K562 (cell line): ENCODE measurements around the gene PTPRM. TPM values are rescaled to one million over a fixed set of nuclear protein-coding genes. Genes with fewer than 3 reads are reported as not detected.

Experiments used
- ATAC-seq: fragments of 200-7000 bp; cut with Tn5 transposase; 3 replicates; pipeline ENCODE4 v1.9.1; 2020; ENCODE audit warnings: moderate library complexity
- BruUV-seq: library from RNA; stranded (reverse); fragments of 400-500 nt; replicated peaks from 2 replicates; lab custom pipeline; 2021; lab: Mats Ljungman, UMichigan
- CTCF ChIA-PET: fragments of 300-600 bp; formaldehyde crosslinking; extraction: SDS; loops from one replicate; lab custom pipeline; 2021; ENCODE audit warnings: low intra/inter-chr PET ratio; lab: Yijun Ruan, JAX
- POLR2A ChIA-PET: fragments of 300-600, 350-650 bp; sonication (Branson Sonifier 250); formaldehyde crosslinking; extraction: SDS; loops from one replicate; lab custom pipeline; 2021; ENCODE audit warnings: antibody characterized with exemption, inconsistent platforms; lab: Yijun Ruan, JAX
- DNase-seq, 4 experiments: peaks; one replicate each; pipeline versions ENCODE4 v3.0.0 to v3.0.0-alpha.2; 2011 to 2018; ENCODE audit warnings: low spot score in 3 of 4, mixed read lengths in 3 of 4; ENCODE audit errors: extremely low read depth in 1 of 4
- FAIRE-seq: peaks from 2 replicates; lab custom pipeline; 2011; peaks lifted over from hg19 to GRCh38; lab: Jason Lieb, UNC
- H2AFZ ChIP-seq: 2 replicates; pipeline ENCODE4 v1.6.0; 2011; ENCODE audit warnings: low read depth, low read length, control low read depth, inconsistent platforms
- H3K27ac ChIP-seq: fragments of 200-600 bp; 3 replicates; pipeline ENCODE4 v1.8.0; 2011; ENCODE audit warnings: low read depth, mild to moderate bottlenecking, control low read depth, inconsistent platforms, low read length, moderate library complexity, mixed read lengths; ENCODE audit errors: extremely low read depth
- H3K27me3 ChIP-seq, 2 experiments: fragments of 300-600 bp in 1 of 2; 2 replicates in 1 of 2; 3 replicates in 1 of 2; pipeline versions ENCODE4 v1.6.0 to v1.8.0; 2011; ENCODE audit warnings: inconsistent platforms in 2 of 2, low read length in 2 of 2, mild to moderate bottlenecking in 1 of 2, mixed read lengths in 1 of 2, moderate library complexity in 1 of 2; ENCODE audit not compliant: control insufficient read depth in 2 of 2, insufficient read depth in 2 of 2
- H3K36me3 ChIP-seq: fragments of 300-600 bp; 3 replicates; pipeline ENCODE4 v1.8.0; 2011; ENCODE audit warnings: mild to moderate bottlenecking, low read length, inconsistent platforms; ENCODE audit not compliant: control insufficient read depth, insufficient read depth
- H3K4me1 ChIP-seq, 2 experiments: fragments of 200-600 bp in 1 of 2; replicated peaks in 1 of 2; 2 replicates in 1 of 2; 3 replicates in 1 of 2; pipeline versions ENCODE4 v1.5.1 to v1.8.0; 2011; ENCODE audit warnings: inconsistent platforms in 2 of 2, low read length in 2 of 2, mild to moderate bottlenecking in 1 of 2, mixed read lengths in 1 of 2, moderate library complexity in 1 of 2; ENCODE audit not compliant: control insufficient read depth in 2 of 2, insufficient read depth in 2 of 2
- H3K4me2 ChIP-seq: 2 replicates; pipeline ENCODE4 v1.6.1; 2011; ENCODE audit warnings: low read length, control low read depth, inconsistent platforms, mixed read lengths; ENCODE audit not compliant: insufficient read depth
- H3K4me3 ChIP-seq: fragments of 200-600 bp; sonication (generic), shearing (Covaris generic); 2 replicates; pipeline ENCODE4 v1.5.1; 2016; ENCODE audit warnings: control low read depth, inconsistent platforms
- H3K79me2 ChIP-seq: fragments of 200-600 bp; 3 replicates; pipeline ENCODE4 v1.8.0; 2011; ENCODE audit warnings: low read length, inconsistent platforms; ENCODE audit not compliant: control insufficient read depth, insufficient read depth
- H3K9ac ChIP-seq, 2 experiments: 2 replicates each; pipeline versions ENCODE4 v1.6.0 to v1.6.1; 2011; ENCODE audit warnings: low read depth in 2 of 2, low read length in 2 of 2, control low read depth in 1 of 2, inconsistent platforms in 1 of 2, mild to moderate bottlenecking in 1 of 2, mixed read lengths in 1 of 2; ENCODE audit not compliant: insufficient read depth in 1 of 2
- H3K9me1 ChIP-seq: one replicate; pipeline ENCODE4 v1.6.0; 2011; ENCODE audit warnings: inconsistent platforms, mild to moderate bottlenecking, low read length, moderate library complexity; ENCODE audit not compliant: control insufficient read depth, insufficient read depth
- H3K9me3 ChIP-seq: replicated peaks from 2 replicates; pipeline ENCODE4 v1.5.1; 2011; ENCODE audit warnings: low read depth, low read length, inconsistent platforms; ENCODE audit not compliant: control insufficient read depth, insufficient read depth
- H4K20me1 ChIP-seq: replicated peaks from 2 replicates; pipeline ENCODE4 v1.6.1; 2011; ENCODE audit warnings: low read length, inconsistent platforms, mixed read lengths; ENCODE audit not compliant: control insufficient read depth, insufficient read depth
- CBX8 ChIP-seq: fragments of 200-600 bp; sonication (generic); IDR thresholded peaks from 2 replicates; pipeline ENCODE4 v1.6.1; 2012; ENCODE audit warnings: borderline replicate concordance, mixed run types, low read depth, mild to moderate bottlenecking, moderate library complexity, mixed read lengths, low read length, control low read depth, inconsistent platforms; ENCODE audit not compliant: poor library complexity, severe bottlenecking; ENCODE audit errors: extremely low read depth
- ERF ChIP-seq: fragments of 450-650 bp; formaldehyde crosslinking; IDR thresholded peaks from 2 replicates; pipeline ENCODE4 v1.4.0; 2020; ENCODE audit warnings: mild to moderate bottlenecking, mixed read lengths
- FOS ChIP-seq: IDR thresholded peaks from 3 replicates; pipeline ENCODE4 v1.6.1; 2011; ENCODE audit not compliant: insufficient read length; ENCODE audit errors: extremely low read depth
- FOXJ2 ChIP-seq: fragments of 200-800 bp; sonication (Bioruptor generic); IDR thresholded peaks from 2 replicates; pipeline ENCODE4 v1.6.1; 2016; ENCODE audit warnings: missing genetic modification characterization, missing compliant biosample characterization
- FUS ChIP-seq: fragments of 200-400 bp; formaldehyde crosslinking; optimal IDR thresholded peaks from 2 replicates; pipeline ENCODE3; 2017; ENCODE audit warnings: low read depth, low read length
- GABPB2 ChIP-seq: fragments of 250-450 bp; sonication (Bioruptor Pico); conservative IDR thresholded peaks from 2 replicates; pipeline ENCODE4 v1.5.1; 2021; ENCODE audit warnings: mild to moderate bottlenecking
- HDGF ChIP-seq: fragments of 450-650 bp; IDR thresholded peaks from 2 replicates; pipeline ENCODE4 v1.6.1; 2016
- HNRNPH1 ChIP-seq: fragments of 200-400 bp; formaldehyde crosslinking; optimal IDR thresholded peaks from 2 replicates; pipeline ENCODE3; 2017; ENCODE audit warnings: low read depth, mild to moderate bottlenecking, low read length, moderate library complexity
- JUND ChIP-seq, 2 experiments: IDR thresholded peaks; 2 replicates in 1 of 2; 3 replicates in 1 of 2; pipeline ENCODE4 v1.6.1; 2011; ENCODE audit warnings: borderline replicate concordance in 2 of 2, low read depth in 2 of 2, low read length in 2 of 2, improper control_type of control experiment in 1 of 2, missing biosample characterization in 1 of 2, missing genetic modification characterization in 1 of 2, missing genetic modification reagents in 1 of 2
- MTF1 ChIP-seq: fragments of 250-450 bp; sonication (Bioruptor Pico); IDR thresholded peaks from 2 replicates; pipeline ENCODE4 v1.9.0; 2021; ENCODE audit warnings: moderate library complexity, mild to moderate bottlenecking, inconsistent platforms, borderline replicate concordance
- NCOA2 ChIP-seq, 2 experiments: fragments of 450-650 bp; IDR thresholded peaks; 2 replicates each; pipeline ENCODE4 v1.6.1; 2018; ENCODE audit warnings: mild to moderate bottlenecking in 2 of 2, moderate library complexity in 1 of 2; ENCODE audit not compliant: partially characterized antibody in 2 of 2
- NUFIP1 ChIP-seq: fragments of 450-650 bp; IDR thresholded peaks from 2 replicates; pipeline ENCODE4 v1.6.1; 2018; ENCODE audit not compliant: partially characterized antibody
- SETDB1 ChIP-seq: IDR thresholded peaks from one replicate; pipeline ENCODE4 v1.6.1; 2012; ENCODE audit warnings: low read length, control low read depth, inconsistent platforms
- SMAD3 ChIP-seq: fragments of 450-650 bp; formaldehyde crosslinking; conservative IDR thresholded peaks from 2 replicates; pipeline ENCODE4 v1.4.0; 2020; ENCODE audit warnings: mild to moderate bottlenecking
- ZBTB9 ChIP-seq: fragments of 450-650 bp; formaldehyde crosslinking; IDR thresholded peaks from 2 replicates; pipeline ENCODE4 v1.4.0; 2020; ENCODE audit warnings: mild to moderate bottlenecking, moderate library complexity
- ZNF184 ChIP-seq: sonication (generic); formaldehyde crosslinking; IDR thresholded peaks from 2 replicates; pipeline ENCODE4 v1.5.0; 2020; ENCODE audit warnings: missing genetic modification reagents
- ZNF3 ChIP-seq: fragments of 250-450 bp; sonication (Bioruptor Pico); IDR thresholded peaks from 2 replicates; pipeline ENCODE4 v1.5.0; 2021; ENCODE audit warnings: mild to moderate bottlenecking, moderate library complexity
- ZNF395 ChIP-seq: fragments of 200-800 bp; sonication (Bioruptor generic); IDR thresholded peaks from 2 replicates; pipeline ENCODE4 v1.6.1; 2017; ENCODE audit warnings: missing genetic modification characterization, missing compliant biosample characterization
- ZNF583 ChIP-seq: fragments of 250-450 bp; sonication (Bioruptor Pico); IDR thresholded peaks from 2 replicates; pipeline ENCODE4 v1.4.0; 2020
- WGBS: fragments of 100-300 bp; shearing (Covaris generic); methylation state at CpG from one replicate; pipeline ENCODE4 v1.1.6; 2016; ENCODE audit warnings: low coverage, mixed read lengths; ENCODE audit not compliant: insufficient coverage; ENCODE audit errors: missing lambda C conversion rate; 5-methylcytosine and 5-hydroxymethylcytosine counted together
- in situ Hi-C: fragments of 300-500 bp; cut with MboI; formaldehyde crosslinking; loops from 4 replicates; pipeline ENCODE4 v1.15.0; 2018; ENCODE audit warnings: inconsistent platforms, mixed read lengths
- intact Hi-C: fragments of 100-400 bp; cut with micrococcal nuclease; formaldehyde crosslinking; loops from 2 replicates; pipeline ENCODE4 v1.14.2; 2022
- polyA plus RNA-seq, 8 experiments: library from polyadenylated mRNA; depleted of rRNA in 4 of 8; stranded (reverse) in 5 of 8; unstranded in 3 of 8; fragments of >200 nt; fragmentation: Nextera tagmentation in 2 of 8; fragmentation: Illumina TruSeq in 1 of 8; extraction: Ambion mirVana in 2 of 8; extraction: Trizol in 1 of 8; gene quantifications; 2 replicates each; pipeline versions ENCODE4 v1.2.1 to v1.2.3, GENCODE V29; 2011 to 2014; ENCODE audit warnings: inconsistent platforms in 1 of 8, missing spikeins in 1 of 8
- total RNA-seq, 7 experiments: library from RNA; depleted of rRNA in 6 of 7; stranded (reverse); fragments of >200 nt in 6 of 7; fragmentation: Illumina TruSeq in 2 of 7; extraction: Trizol in 2 of 7; gene quantifications; 2 replicates each; pipeline versions ENCODE4 v1.2.1 to v1.2.3, GENCODE V29; 2011 to 2021; ENCODE audit warnings: low replicate concordance in 1 of 7

The PTPRM gene
- total and polyA plus RNA-seq, 9 of the 15 experiments (the other 6 are each of a cell fraction or from before 2014, with no cell fraction given), result 0.03 to 0.16 (median 0.08) TPM; not detected in 3

DNA sequence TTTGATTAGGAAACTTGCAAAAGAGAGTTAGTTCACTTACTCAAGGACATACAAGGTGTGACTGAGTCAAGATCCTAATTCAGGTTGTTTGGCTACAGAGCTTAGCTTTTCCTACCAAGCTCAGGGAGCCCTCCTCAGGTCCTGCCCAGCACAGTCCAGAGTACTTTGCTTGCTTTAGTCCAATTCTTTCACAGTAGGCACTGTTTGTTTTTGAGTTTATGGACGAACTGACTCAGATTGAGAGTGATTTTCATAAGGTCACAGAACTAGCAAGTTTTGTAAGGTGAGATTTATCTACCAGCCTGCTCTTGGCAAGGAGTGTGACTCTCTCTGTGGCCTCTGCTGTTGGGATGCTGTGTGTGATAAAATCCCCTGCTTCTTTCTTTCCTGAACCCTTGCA, 310.5 kb downstream of the PTPRM start:
- H3K9me3 ChIP-seq, result no peaks in the 10 kb centered on the region
- intact Hi-C loops (no loop called here), in situ Hi-C loops (no loop called here)
- 0% methylated on average over 1 of the region's 1 CpG for WGBS
- H3K9ac ChIP-seq, result no peak overlapping the region
- H3K27ac ChIP-seq, result no peak overlapping the region
- DNase-seq (no peak), ATAC-seq (no peak), FAIRE-seq (no peak)
- H3K4me3 ChIP-seq, result no peak overlapping the region
- no peaks in the 10 kb centered on the region for H4K20me1 ChIP-seq
- no peak overlapping the region for H2AFZ ChIP-seq
- no peak for TF ChIP-seq ZNF3 (CRISPR knock-in tag)
- no peak for TF ChIP-seq NUFIP1
- no peak for TF ChIP-seq MTF1 (CRISPR knock-in tag)
- no peak for TF ChIP-seq FOS
- TF ChIP-seq ZNF583 (CRISPR knock-in tag), result no peak
- TF ChIP-seq ZBTB9 (CRISPR knock-in tag), result no peak
- TF ChIP-seq HNRNPH1, result no peak
- TF ChIP-seq FOXJ2 (tag), result no peak
- no peak for TF ChIP-seq ZNF395 (CRISPR knock-in tag)
- no peak for TF ChIP-seq SETDB1
- no peak for TF ChIP-seq ERF (CRISPR knock-in tag)
- no peak for TF ChIP-seq HDGF
- TF ChIP-seq CBX8, result no peak
- no peak for TF ChIP-seq SMAD3 (CRISPR knock-in tag)
- TF ChIP-seq ZNF184, result no peak
- TF ChIP-seq GABPB2 (CRISPR knock-in tag), result no peak
- no peak for TF ChIP-seq NCOA2 (IDR thresholded peaks at IDR 0.05; ENCODE audit: partially characterized antibody in 2 of 2)
- no peak for TF ChIP-seq FUS
- no peak for TF ChIP-seq JUND (IDR thresholded peaks at IDR 0.05; ENCODE audit: borderline replicate concordance, low read depth, low read length)
- no peak for TF ChIP-seq JUND (tag; IDR thresholded peaks at IDR 0.05; ENCODE audit: borderline replicate concordance, low read depth, low read length)
- no peaks in the 10 kb centered on the region for H3K9me1 ChIP-seq
- H3K4me2 ChIP-seq, result no peak overlapping the region
- H3K27me3 ChIP-seq, result no peaks in the 10 kb centered on the region
- no peaks in the 10 kb centered on the region for H3K36me3 ChIP-seq
- H3K79me2 ChIP-seq, result no peaks in the 10 kb centered on the region
- POLR2A ChIA-PET, result no interaction called here
- no TSS peak for BruUV-seq
- CTCF ChIA-PET, result no interaction called here
- H3K4me1 ChIP-seq, result no peaks in the 10 kb centered on the region
